HCT116 (cell line): ENCODE measurements around the gene HEPN1.

ENCODE experiments used
- CTCF ChIP-seq, 3 experiments: fragments of 200-600 bp in 1 of 3; sonication (generic) in 1 of 3; IDR thresholded peaks in 2 of 3; conservative IDR thresholded peaks in 1 of 3; 2 replicates each; pipeline ENCODE4 v1.5.1; 2012 to 2017; ENCODE audit warnings: low read depth in 2 of 3, low read length in 2 of 3, antibody characterized with exemption in 1 of 3, borderline replicate concordance in 1 of 3, control low read depth in 1 of 3, mild to moderate bottlenecking in 1 of 3, mixed read lengths in 1 of 3, mixed run types in 1 of 3, moderate library complexity in 1 of 3; ENCODE audit not compliant: insufficient read depth in 1 of 3
- SP1 ChIP-seq: IDR thresholded peaks from 2 replicates; pipeline ENCODE4 v1.6.1; 2012; ENCODE audit warnings: low read depth

GRCh38 chr11:124943741-124944140, 24.7 kb downstream of the HEPN1 start:
- TF ChIP-seq CTCF (IDR thresholded peaks at IDR 0.05 in 2 of 3, conservative IDR thresholded peaks at IDR 0.05 in 1 of 3; ENCODE audit: borderline replicate concordance in 1 of 3, insufficient read depth in 1 of 3, low read depth in 2 of 3, low read length in 2 of 3) (no peak), SP1 (no peak)
